ENCODE data around the gene HSD17B8. TPM values are rescaled to one million over a fixed set of nuclear protein-coding genes. Genes with fewer than 3 reads are reported as not detected.

The HSD17B8 gene
- total RNA-seq, 1 donor from 2014 or later, result 18.2 TPM

GRCh38 chr6:33167374-33168283 lies 36.8 kb upstream of the HSD17B8 start:
- no peak overlapping the region for H3K27ac Mint-ChIP-seq
- no peak for DNase-seq
- H3K4me3 Mint-ChIP-seq, result no peak overlapping the region
- no peaks in the 10 kb centered on the region for H3K9me3 Mint-ChIP-seq
- no peaks in the 10 kb centered on the region for H3K4me1 Mint-ChIP-seq
- peaks cover 1% of the 10 kb centered on the region for H3K27me3 Mint-ChIP-seq
- intact Hi-C loops (cut with micrococcal nuclease), result no loop called here
- H3K36me3 Mint-ChIP-seq (ENCODE audit: low read depth), result no peaks in the 10 kb centered on the region

GRCh38 chr6:33168284-33168601 lies 36.2 kb upstream of the HSD17B8 start:
- DNase-seq, result no peak
- H3K36me3 Mint-ChIP-seq (ENCODE audit: low read depth), result no peaks in the 10 kb centered on the region
- no peaks in the 10 kb centered on the region for H3K9me3 Mint-ChIP-seq
- no peak overlapping the region for H3K4me3 Mint-ChIP-seq
- peaks cover 3% of the 10 kb centered on the region for H3K27me3 Mint-ChIP-seq
- intact Hi-C loops (cut with micrococcal nuclease), result no loop called here
- H3K27ac Mint-ChIP-seq, result no peak overlapping the region
- no peaks in the 10 kb centered on the region for H3K4me1 Mint-ChIP-seq

GRCh38 chr6:33168639-33169038 lies 35.8 kb upstream of the HSD17B8 start:
- intact Hi-C loops (cut with micrococcal nuclease), result no loop called here
- Mint-ChIP-seq H3K36me3 (ENCODE audit: low read depth) (no peaks in the 10 kb centered on the region), H3K4me3 (no peak overlapping the region), H3K27me3 (peaks cover 3% of the 10 kb centered on the region), H3K27ac (no peak overlapping the region), H3K9me3 (no peaks in the 10 kb centered on the region), H3K4me1 (no peaks in the 10 kb centered on the region)
- DNase-seq, result no peak

GRCh38 chr6:33169291-33170175 lies 34.9 kb upstream of the HSD17B8 start:
- H3K27ac Mint-ChIP-seq, result no peak overlapping the region
- no peaks in the 10 kb centered on the region for H3K9me3 Mint-ChIP-seq
- no peaks in the 10 kb centered on the region for H3K36me3 Mint-ChIP-seq (ENCODE audit: low read depth)
- peaks cover 3% of the 10 kb centered on the region for H3K27me3 Mint-ChIP-seq
- intact Hi-C loops (cut with micrococcal nuclease), result no loop called here
- no peak for DNase-seq
- no peak overlapping the region for H3K4me3 Mint-ChIP-seq
- H3K4me1 Mint-ChIP-seq, result no peaks in the 10 kb centered on the region

GRCh38 chr6:33170176-33171015 lies 34.1 kb upstream of the HSD17B8 start:
- no peaks in the 10 kb centered on the region for H3K36me3 Mint-ChIP-seq (ENCODE audit: low read depth)
- H3K27ac Mint-ChIP-seq, result no peak overlapping the region
- H3K9me3 Mint-ChIP-seq, result no peaks in the 10 kb centered on the region
- intact Hi-C loops (cut with micrococcal nuclease), result no loop called here
- H3K27me3 Mint-ChIP-seq, result peaks cover 3% of the 10 kb centered on the region
- no peak overlapping the region for H3K4me3 Mint-ChIP-seq
- no peaks in the 10 kb centered on the region for H3K4me1 Mint-ChIP-seq
- DNase-seq, result no peak

- intact Hi-C loops (cut with micrococcal nuclease), result no loop called here
- DNase-seq, result no peak
- no peaks in the 10 kb centered on the region for H3K9me3 Mint-ChIP-seq
- H3K36me3 Mint-ChIP-seq (ENCODE audit: low read depth), result no peaks in the 10 kb centered on the region
- no peak overlapping the region for H3K27ac Mint-ChIP-seq
- H3K4me1 Mint-ChIP-seq, result no peaks in the 10 kb centered on the region
- H3K27me3 Mint-ChIP-seq, result peaks cover 3% of the 10 kb centered on the region
- no peak overlapping the region for H3K4me3 Mint-ChIP-seq
These were observed 33.2 kb upstream of the HSD17B8 start for GRCh38 chr6:33171016-33171879.

GRCh38 chr6:33171880-33172687 lies 32.4 kb upstream of the HSD17B8 start:
- no peaks in the 10 kb centered on the region for H3K36me3 Mint-ChIP-seq (ENCODE audit: low read depth)
- H3K4me1 Mint-ChIP-seq, result no peaks in the 10 kb centered on the region
- peaks cover 3% of the 10 kb centered on the region for H3K27me3 Mint-ChIP-seq
- no peaks in the 10 kb centered on the region for H3K9me3 Mint-ChIP-seq
- no peak overlapping the region for H3K27ac Mint-ChIP-seq
- DNase-seq, result no peak
- intact Hi-C loops (cut with micrococcal nuclease), result no loop called here
- no peak overlapping the region for H3K4me3 Mint-ChIP-seq

GRCh38 chr6:33172688-33173534 lies 31.5 kb upstream of the HSD17B8 start:
- Mint-ChIP-seq H3K27me3 (peaks cover 3% of the 10 kb centered on the region), H3K4me3 (no peak overlapping the region), H3K27ac (no peak overlapping the region), H3K9me3 (no peaks in the 10 kb centered on the region), H3K4me1 (no peaks in the 10 kb centered on the region), H3K36me3 (ENCODE audit: low read depth) (no peaks in the 10 kb centered on the region)
- intact Hi-C loops (cut with micrococcal nuclease), result no loop called here
- no peak for DNase-seq

- Mint-ChIP-seq H3K4me1 (no peaks in the 10 kb centered on the region), H3K4me3 (no peak overlapping the region), H3K27ac (no peak overlapping the region), H3K9me3 (no peaks in the 10 kb centered on the region), H3K27me3 (peaks cover 3% of the 10 kb centered on the region), H3K36me3 (ENCODE audit: low read depth) (no peaks in the 10 kb centered on the region)
- DNase-seq, result no peak
- intact Hi-C loops (cut with micrococcal nuclease), result no loop called here
These were observed 30.8 kb upstream of the HSD17B8 start for GRCh38 chr6:33173535-33174180.

- H3K4me1 Mint-ChIP-seq, result no peaks in the 10 kb centered on the region
- intact Hi-C loops (cut with micrococcal nuclease), result no loop called here
- no peak for DNase-seq
- H3K27ac Mint-ChIP-seq, result no peak overlapping the region
- no peak overlapping the region for H3K4me3 Mint-ChIP-seq
- no peaks in the 10 kb centered on the region for H3K36me3 Mint-ChIP-seq (ENCODE audit: low read depth)
- no peaks in the 10 kb centered on the region for H3K9me3 Mint-ChIP-seq
- H3K27me3 Mint-ChIP-seq, result peaks cover 3% of the 10 kb centered on the region
These were observed 29.7 kb upstream of the HSD17B8 start for GRCh38 chr6:33174784-33175183.

- H3K27me3 Mint-ChIP-seq, result peaks cover 3% of the 10 kb centered on the region
- DNase-seq, result no peak
- no peaks in the 10 kb centered on the region for H3K4me1 Mint-ChIP-seq
- H3K27ac Mint-ChIP-seq, result no peak overlapping the region
- H3K9me3 Mint-ChIP-seq, result no peaks in the 10 kb centered on the region
- no peak overlapping the region for H3K4me3 Mint-ChIP-seq
- intact Hi-C loops (cut with micrococcal nuclease), result no loop called here
- H3K36me3 Mint-ChIP-seq (ENCODE audit: low read depth), result no peaks in the 10 kb centered on the region
These were observed 28.9 kb upstream of the HSD17B8 start for GRCh38 chr6:33175436-33176069.
